GM21576 (cell line): ENCODE data around the gene SLC25A41.

ENCODE experiments used
- ATAC-seq: cut with Tn5 transposase; IDR thresholded peaks from one replicate; pipeline ENCODE4 v1.9.1; 2021; ENCODE audit warnings: mild to moderate bottlenecking, moderate library complexity; ENCODE audit not compliant: unreplicated experiment

SLC25A41 gene

GRCh38 chr19:6460099-6460884, 26.7 kb upstream of the SLC25A41 start:
- ATAC-seq: peak; percentile 69

GRCh38 chr19:6459262-6460098, 25.9 kb upstream of the SLC25A41 start, which contains the start of gene SLC25A23:
TSS of gene SLC25A23 (minus strand) at chr19:6459792. CDS start at chr19:6459628, 164 bp downstream.
- peak; percentile 22 for ATAC-seq

- ATAC-seq: no peak
These were observed 25.2 kb upstream of the SLC25A41 start for GRCh38 chr19:6458695-6459261.

- no peak for ATAC-seq
These were observed 24.6 kb upstream of the SLC25A41 start for GRCh38 chr19:6457958-6458694.

- ATAC-seq: no peak
These were observed 22.4 kb upstream of the SLC25A41 start for GRCh38 chr19:6455924-6456323.

- ATAC-seq: no peak
These were observed 20.5 kb upstream of the SLC25A41 start for GRCh38 chr19:6453951-6454565.

- no peak for ATAC-seq
These were observed 19.3 kb upstream of the SLC25A41 start for GRCh38 chr19:6452899-6453298.

- no peak for ATAC-seq
These were observed 18.7 kb upstream of the SLC25A41 start for GRCh38 chr19:6452223-6452614.

GRCh38 chr19:6451583-6452222, 18.1 kb upstream of the SLC25A41 start:
- no peak for ATAC-seq

- ATAC-seq: no peak
These were observed 16.6 kb upstream of the SLC25A41 start for GRCh38 chr19:6450166-6450565.

GRCh38 chr19:6448045-6448444, 14.5 kb upstream of the SLC25A41 start:
- no peak for ATAC-seq

GRCh38 chr19:6446452-6446851, 12.9 kb upstream of the SLC25A41 start:
- no peak for ATAC-seq

- ATAC-seq: no peak
These were observed 10.4 kb upstream of the SLC25A41 start for GRCh38 chr19:6443986-6444385.

GRCh38 chr19:6442087-6442688, 8.6 kb upstream of the SLC25A41 start:
- no peak for ATAC-seq

GRCh38 chr19:6440905-6441304, 7.3 kb upstream of the SLC25A41 start:
- ATAC-seq: no peak

GRCh38 chr19:6439743-6440142, 6.2 kb upstream of the SLC25A41 start:
- ATAC-seq: no peak

GRCh38 chr19:6433165-6433564, 398 bp downstream of the SLC25A41 start:
- ATAC-seq: no peak

- ATAC-seq: no peak
These were observed 1.7 kb downstream of the SLC25A41 start for GRCh38 chr19:6431891-6432290.

GRCh38 chr19:6429419-6430221, 3.9 kb downstream of the SLC25A41 start:
- ATAC-seq: no peak
